Activated CD8-positive, alpha-beta T cell treated with anti-CD3 and anti-CD28 coated beads for 36 hours (primary cell): ENCODE data around the gene AGPAT3. TPM values are rescaled to one million over a fixed set of nuclear protein-coding genes. Genes with fewer than 3 reads are reported as not detected.

Experiments used
- ATAC-seq: fragments of 200-7000 bp; cut with Tn5 transposase; one replicate; pipeline ENCODE4 v1.10.0; 2021; ENCODE audit warnings: mild to moderate bottlenecking, moderate library complexity
- CTCF ChIA-PET: fragments of 350-600 bp; sonication (Branson Sonifier 250); formaldehyde crosslinking; loops from one replicate; lab custom pipeline; 2021; ENCODE audit warnings: antibody characterized with exemption; lab: Charles Lee
- POLR2A ChIA-PET: fragments of 350-600 bp; sonication (Branson Sonifier 250); formaldehyde crosslinking; loops from one replicate; lab custom pipeline; 2021; ENCODE audit warnings: antibody characterized with exemption; lab: Charles Lee
- DNase-seq: peaks from one replicate; pipeline ENCODE4 v3.0.0-alpha.2; 2020
- H3K27ac Mint-ChIP-seq: one replicate; pipeline ENCODE4 v1.8.0; 2021; ENCODE audit warnings: mild to moderate bottlenecking, mixed read lengths
- H3K27me3 Mint-ChIP-seq: one replicate; pipeline ENCODE4 v1.8.0; 2021; ENCODE audit warnings: mixed read lengths
- H3K36me3 Mint-ChIP-seq: one replicate; pipeline ENCODE4 v1.8.0; 2021; ENCODE audit warnings: low read depth, mixed read lengths
- H3K4me1 Mint-ChIP-seq: one replicate; pipeline ENCODE4 v1.8.0; 2021; ENCODE audit warnings: low read depth, mixed read lengths
- H3K4me3 Mint-ChIP-seq: one replicate; pipeline ENCODE4 v1.8.0; 2021; ENCODE audit warnings: mild to moderate bottlenecking, moderate library complexity, mixed read lengths
- H3K9me3 Mint-ChIP-seq: one replicate; pipeline ENCODE4 v1.8.0; 2021; ENCODE audit warnings: mixed read lengths
- CTCF ChIP-seq: fragments of 200-600 bp; IDR thresholded peaks from one replicate; pipeline ENCODE4 v1.8.0; 2022; ENCODE audit warnings: antibody characterized with exemption, mild to moderate bottlenecking
- intact Hi-C: fragments of 100-400 bp; cut with micrococcal nuclease; formaldehyde crosslinking; loops from one replicate; pipeline ENCODE4 v1.10.0; 2022
- total RNA-seq, 2 experiments: library from RNA; stranded (reverse); gene quantifications; one replicate each; pipeline ENCODE4 v1.2.3, GENCODE V29; 2021

Gene AGPAT3
- total RNA-seq, 2 experiments from 2014 or later, result 59.3 to 62.2 TPM

GRCh38 chr21:43982489-43983078 lies 117.6 kb downstream of the AGPAT3 start:
- ATAC-seq, result no peak
- no peak overlapping the region for H3K27ac Mint-ChIP-seq
- CTCF ChIA-PET, result no interaction called here

GRCh38 chr21:43983390-43983789 lies 118.4 kb downstream of the AGPAT3 start:
- no peaks in the 10 kb centered on the region for H3K27me3 Mint-ChIP-seq

More at GRCh38 chr21:43982489-43983078, 117.6 kb downstream of the AGPAT3 start:
- Mint-ChIP-seq H3K36me3 (no peaks in the 10 kb centered on the region), H3K4me1 (peaks cover 19% of the 10 kb centered on the region), H3K4me3 (no peak overlapping the region), H3K27me3 (no peaks in the 10 kb centered on the region), H3K9me3 (no peaks in the 10 kb centered on the region)
- intact Hi-C loops, result no loop called here
- POLR2A ChIA-PET, result interaction anchor here (1.0 kb wide), 1 partner anchor 18 kb away, joined by 3 read pairs; no protein-coding TSS in a partner anchor
- no peak for DNase-seq
- no peak for TF ChIP-seq CTCF

GRCh38 chr21:43983860-43984420 lies 118.9 kb downstream of the AGPAT3 start:
- ATAC-seq (no peak), DNase-seq (no peak)
- H3K27me3 Mint-ChIP-seq, result no peaks in the 10 kb centered on the region
- ChIA-PET CTCF (interaction anchor here (1.0 kb wide), 2 partner anchors 9 to 173 kb away, joined by 3 to 6 read pairs; no protein-coding TSS in a partner anchor), POLR2A (interaction anchor here (0.6 to 1.4 kb wide), 3 partner anchors 19 to 305 kb away, joined by 3 to 6 read pairs (median 3); partner anchors contain the start of gene RRP1)
- no peak overlapping the region for H3K27ac Mint-ChIP-seq
- intact Hi-C loops, result no loop called here
- no peak for TF ChIP-seq CTCF
- no peaks in the 10 kb centered on the region for H3K9me3 Mint-ChIP-seq
- no peaks in the 10 kb centered on the region for H3K36me3 Mint-ChIP-seq
- H3K4me3 Mint-ChIP-seq, result no peak overlapping the region
- H3K4me1 Mint-ChIP-seq, result peaks cover 19% of the 10 kb centered on the region

More at GRCh38 chr21:43983390-43983789, 118.4 kb downstream of the AGPAT3 start:
- H3K27ac Mint-ChIP-seq, result no peak overlapping the region
- no peaks in the 10 kb centered on the region for H3K9me3 Mint-ChIP-seq
- ChIA-PET POLR2A (interaction anchor here (1.0 kb wide), 1 partner anchor 17 kb away, joined by 3 read pairs; no protein-coding TSS in a partner anchor), CTCF (no interaction called here)
- intact Hi-C loops, result no loop called here
- TF ChIP-seq CTCF, result no peak
- no peaks in the 10 kb centered on the region for H3K36me3 Mint-ChIP-seq
- no peak for DNase-seq
- no peak for ATAC-seq
- no peak overlapping the region for H3K4me3 Mint-ChIP-seq
- H3K4me1 Mint-ChIP-seq, result peaks cover 19% of the 10 kb centered on the region

GRCh38 chr21:43984905-43985689 lies 120.1 kb downstream of the AGPAT3 start:
- ChIA-PET POLR2A (interaction anchor here (1.0 to 1.4 kb wide), 2 partner anchors 20 to 195 kb away, joined by 3 to 6 read pairs; partner anchors contain the start of gene RRP1), CTCF (interaction anchor here (1.0 to 1.4 kb wide), 3 partner anchors 10 to 174 kb away, joined by 3 to 6 read pairs (median 6); no protein-coding TSS in a partner anchor)
- TF ChIP-seq CTCF, result no peak
- DNase-seq, result no peak
- intact Hi-C loops, result no loop called here
- H3K27me3 Mint-ChIP-seq, result no peaks in the 10 kb centered on the region
- H3K9me3 Mint-ChIP-seq, result no peaks in the 10 kb centered on the region
- no peak overlapping the region for H3K4me3 Mint-ChIP-seq
- H3K36me3 Mint-ChIP-seq, result no peaks in the 10 kb centered on the region
- ATAC-seq, result no peak
- peaks cover 19% of the 10 kb centered on the region for H3K4me1 Mint-ChIP-seq
- no peak overlapping the region for H3K27ac Mint-ChIP-seq
